ENCODE measurements around the gene GPR39.

DNA sequence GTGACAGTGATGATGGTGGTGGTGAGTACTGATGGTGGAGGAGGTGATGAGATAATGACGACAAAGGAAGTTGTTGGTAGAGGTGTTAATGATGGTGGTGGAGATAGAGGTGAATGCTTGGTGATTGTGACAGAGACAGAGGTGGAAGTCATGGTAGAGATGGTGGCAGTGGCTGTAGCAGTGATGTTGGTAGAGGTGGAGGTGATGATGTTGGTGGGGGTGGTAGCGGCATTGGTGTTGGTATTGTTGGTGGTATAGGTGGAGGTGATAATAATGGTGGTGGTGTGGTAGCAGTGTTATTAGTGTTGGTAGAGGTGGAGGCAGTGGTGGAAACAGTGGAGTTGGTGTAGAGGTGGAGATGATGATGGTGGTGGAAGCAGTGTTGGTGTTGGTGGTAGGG is 217.0 kb downstream of the GPR39 start:
- TF ChIP-seq CTCF (conservative IDR thresholded peaks at IDR 0.05): no peak
- no peak for TF ChIP-seq ZFX (IDR thresholded peaks at IDR 0.05)

All from C4-2B (cell line).